Panc1 (cell line): ENCODE measurements around the gene PPL. TPM values are rescaled to one million over a fixed set of nuclear protein-coding genes. Genes with fewer than 3 reads are reported as not detected.
"Not testable (repeated sequence)": the region's sequence is repeated elsewhere in the genome, so short reads cannot be mapped to it uniquely, and the experiment has no call there.

Source experiments
- ATAC-seq: fragments of 200-7000 bp; cut with Tn5 transposase; 2 replicates; pipeline ENCODE4 v1.9.1; 2020; ENCODE audit warnings: mild to moderate bottlenecking, moderate library complexity
- BruUV-seq: library from RNA; stranded (reverse); fragments of 400-500 nt; replicated peaks from 2 replicates; lab custom pipeline; 2021; lab: Mats Ljungman, UMichigan
- CTCF ChIA-PET: fragments of 300-600 bp; sonication (Branson Sonifier 250); formaldehyde crosslinking; loops from one replicate; lab custom pipeline; 2022; ENCODE audit warnings: antibody characterized with exemption; lab: Charles Lee
- POLR2A ChIA-PET: fragments of 300-600 bp; sonication (Branson Sonifier 250); formaldehyde crosslinking; loops from one replicate; lab custom pipeline; 2022; ENCODE audit warnings: antibody characterized with exemption; lab: Charles Lee
- DNase-seq: peaks from one replicate; pipeline ENCODE4 v3.0.0-alpha.2; 2010; ENCODE audit warnings: low read depth, low spot score
- H3K27ac ChIP-seq: 2 replicates; pipeline ENCODE4 v1.5.1; 2011; ENCODE audit warnings: mild to moderate bottlenecking, low read length, inconsistent platforms
- H3K27me3 ChIP-seq: fragments of 200-500 bp; sonication (Bioruptor generic); 2 replicates; pipeline ENCODE4 v1.6.0; 2014; ENCODE audit warnings: low read length, inconsistent platforms; ENCODE audit not compliant: control insufficient read depth, insufficient read depth
- H3K36me3 ChIP-seq: fragments of 200-500 bp; sonication (Bioruptor generic); 2 replicates; pipeline ENCODE4 v1.5.1; 2014; ENCODE audit warnings: inconsistent platforms, mild to moderate bottlenecking, low read length, moderate library complexity; ENCODE audit not compliant: control insufficient read depth, insufficient read depth
- H3K4me1 ChIP-seq: 2 replicates; pipeline ENCODE4 v1.5.1; 2011; ENCODE audit warnings: inconsistent platforms, mild to moderate bottlenecking, low read length, moderate library complexity; ENCODE audit not compliant: control insufficient read depth, insufficient read depth
- H3K4me3 ChIP-seq, 2 experiments: 2 replicates each; pipeline ENCODE4 v1.5.1; 2011 to 2012; ENCODE audit warnings: low read depth in 2 of 2, low read length in 2 of 2, mild to moderate bottlenecking in 2 of 2, inconsistent platforms in 1 of 2, moderate library complexity in 1 of 2
- H3K9me3 ChIP-seq: fragments of 200-500 bp; sonication (Bioruptor generic); 2 replicates; pipeline ENCODE4 v1.5.1; 2014; ENCODE audit warnings: low read depth, mild to moderate bottlenecking, inconsistent platforms, low read length, moderate library complexity; ENCODE audit not compliant: control insufficient read depth, insufficient read depth
- POLR2AphosphoS5 ChIP-seq: IDR thresholded peaks from 2 replicates; pipeline ENCODE4 v1.6.1; 2012; ENCODE audit warnings: mild to moderate bottlenecking, low read depth, low read length, moderate library complexity
- SIN3A ChIP-seq: IDR thresholded peaks from 2 replicates; pipeline ENCODE4 v1.6.1; 2012; ENCODE audit warnings: low read depth, mild to moderate bottlenecking, low read length, moderate library complexity, borderline replicate concordance; ENCODE audit not compliant: insufficient read depth
- TCF7L2 ChIP-seq: IDR thresholded peaks from 2 replicates; pipeline ENCODE4 v1.6.1; 2011; ENCODE audit warnings: mild to moderate bottlenecking, low read depth, low read length, inconsistent platforms
- in situ Hi-C: cut with HindIII; loops from 2 replicates; pipeline ENCODE4 v1.10.0; 2016; ENCODE audit warnings: low sequenced_read_pairs, low pct_unique_long_range_greater_than_20kb
- intact Hi-C: fragments of 100-400 bp; cut with micrococcal nuclease; formaldehyde crosslinking; loops from one replicate; pipeline ENCODE4 v1.10.0; 2022; ENCODE audit not compliant: unreplicated experiment
- total RNA-seq: library from RNA; stranded (reverse); gene quantifications from one replicate; pipeline ENCODE4 v1.2.1, GENCODE V29; 2021; ENCODE audit not compliant: unreplicated experiment
- TF ChIP-seq, protein P1 (sequence below), 2 experiments: IDR thresholded peaks; 2 replicates each; pipeline ENCODE4 v1.6.1; 2011 to 2012; ENCODE audit warnings: low read depth in 2 of 2, control low read depth in 1 of 2, low read length in 1 of 2, mild to moderate bottlenecking in 1 of 2, moderate library complexity in 1 of 2; ENCODE audit not compliant: insufficient read depth in 1 of 2
- TF ChIP-seq, protein P2 (sequence below): fragments of 450-650 bp; IDR thresholded peaks from 2 replicates; pipeline ENCODE4 v1.5.1; 2017; ENCODE audit warnings: mild to moderate bottlenecking

Gene PPL
- total RNA-seq, 1 experiment from 2014 or later, result 89.4 TPM

DNA sequence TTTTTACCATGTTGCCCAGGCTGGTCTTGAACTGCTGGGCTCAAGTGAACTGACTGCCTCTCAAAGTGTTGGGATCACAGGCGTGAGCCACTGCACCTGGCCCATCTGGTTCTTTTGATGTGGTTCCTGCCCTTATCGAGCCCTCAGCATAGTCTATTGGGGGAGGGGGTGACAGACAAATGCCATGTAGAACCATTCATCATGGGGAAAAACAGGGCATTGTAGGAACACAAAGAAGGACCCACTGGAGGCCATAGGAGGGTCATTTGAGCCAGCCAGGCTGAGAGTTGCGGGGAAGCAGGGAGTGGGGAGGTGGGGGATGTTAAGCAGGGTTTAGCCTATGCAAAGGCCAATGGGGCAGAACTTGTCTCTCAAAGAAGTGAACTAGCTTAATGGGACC lies 33.1 kb upstream of the PPL start:
- DNase-seq, result no peak
- Histone ChIP-seq H3K9me3 (no peaks in the 10 kb centered on the region), H3K27me3 (peaks cover 2% of the 10 kb centered on the region; the same call in 1 of the 2 replicates), H3K4me3 (no peak overlapping the region), H3K4me1 (no peaks in the 10 kb centered on the region), H3K27ac (no peak overlapping the region), H3K36me3 (no peaks in the 10 kb centered on the region)
- in situ Hi-C loops (no loop called here), intact Hi-C loops (no loop called here)
- TF ChIP-seq, protein P1, sequence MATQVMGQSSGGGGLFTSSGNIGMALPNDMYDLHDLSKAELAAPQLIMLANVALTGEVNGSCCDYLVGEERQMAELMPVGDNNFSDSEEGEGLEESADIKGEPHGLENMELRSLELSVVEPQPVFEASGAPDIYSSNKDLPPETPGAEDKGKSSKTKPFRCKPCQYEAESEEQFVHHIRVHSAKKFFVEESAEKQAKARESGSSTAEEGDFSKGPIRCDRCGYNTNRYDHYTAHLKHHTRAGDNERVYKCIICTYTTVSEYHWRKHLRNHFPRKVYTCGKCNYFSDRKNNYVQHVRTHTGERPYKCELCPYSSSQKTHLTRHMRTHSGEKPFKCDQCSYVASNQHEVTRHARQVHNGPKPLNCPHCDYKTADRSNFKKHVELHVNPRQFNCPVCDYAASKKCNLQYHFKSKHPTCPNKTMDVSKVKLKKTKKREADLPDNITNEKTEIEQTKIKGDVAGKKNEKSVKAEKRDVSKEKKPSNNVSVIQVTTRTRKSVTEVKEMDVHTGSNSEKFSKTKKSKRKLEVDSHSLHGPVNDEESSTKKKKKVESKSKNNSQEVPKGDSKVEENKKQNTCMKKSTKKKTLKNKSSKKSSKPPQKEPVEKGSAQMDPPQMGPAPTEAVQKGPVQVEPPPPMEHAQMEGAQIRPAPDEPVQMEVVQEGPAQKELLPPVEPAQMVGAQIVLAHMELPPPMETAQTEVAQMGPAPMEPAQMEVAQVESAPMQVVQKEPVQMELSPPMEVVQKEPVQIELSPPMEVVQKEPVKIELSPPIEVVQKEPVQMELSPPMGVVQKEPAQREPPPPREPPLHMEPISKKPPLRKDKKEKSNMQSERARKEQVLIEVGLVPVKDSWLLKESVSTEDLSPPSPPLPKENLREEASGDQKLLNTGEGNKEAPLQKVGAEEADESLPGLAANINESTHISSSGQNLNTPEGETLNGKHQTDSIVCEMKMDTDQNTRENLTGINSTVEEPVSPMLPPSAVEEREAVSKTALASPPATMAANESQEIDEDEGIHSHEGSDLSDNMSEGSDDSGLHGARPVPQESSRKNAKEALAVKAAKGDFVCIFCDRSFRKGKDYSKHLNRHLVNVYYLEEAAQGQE (IDR thresholded peaks at IDR 0.05; ENCODE audit: insufficient read depth in 1 of 2, low read depth in 2 of 2, low read length in 1 of 2), result no peak
- TF ChIP-seq TCF7L2 (no peak), SIN3A (no peak), POLR2AphosphoS5 (no peak)
- TF ChIP-seq, protein P2, sequence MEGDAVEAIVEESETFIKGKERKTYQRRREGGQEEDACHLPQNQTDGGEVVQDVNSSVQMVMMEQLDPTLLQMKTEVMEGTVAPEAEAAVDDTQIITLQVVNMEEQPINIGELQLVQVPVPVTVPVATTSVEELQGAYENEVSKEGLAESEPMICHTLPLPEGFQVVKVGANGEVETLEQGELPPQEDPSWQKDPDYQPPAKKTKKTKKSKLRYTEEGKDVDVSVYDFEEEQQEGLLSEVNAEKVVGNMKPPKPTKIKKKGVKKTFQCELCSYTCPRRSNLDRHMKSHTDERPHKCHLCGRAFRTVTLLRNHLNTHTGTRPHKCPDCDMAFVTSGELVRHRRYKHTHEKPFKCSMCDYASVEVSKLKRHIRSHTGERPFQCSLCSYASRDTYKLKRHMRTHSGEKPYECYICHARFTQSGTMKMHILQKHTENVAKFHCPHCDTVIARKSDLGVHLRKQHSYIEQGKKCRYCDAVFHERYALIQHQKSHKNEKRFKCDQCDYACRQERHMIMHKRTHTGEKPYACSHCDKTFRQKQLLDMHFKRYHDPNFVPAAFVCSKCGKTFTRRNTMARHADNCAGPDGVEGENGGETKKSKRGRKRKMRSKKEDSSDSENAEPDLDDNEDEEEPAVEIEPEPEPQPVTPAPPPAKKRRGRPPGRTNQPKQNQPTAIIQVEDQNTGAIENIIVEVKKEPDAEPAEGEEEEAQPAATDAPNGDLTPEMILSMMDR, result no peak
- ChIA-PET POLR2A (no interaction called here), CTCF (no interaction called here)
- ATAC-seq, result no peak
- BruUV-seq, result no TSS peak

DNA sequence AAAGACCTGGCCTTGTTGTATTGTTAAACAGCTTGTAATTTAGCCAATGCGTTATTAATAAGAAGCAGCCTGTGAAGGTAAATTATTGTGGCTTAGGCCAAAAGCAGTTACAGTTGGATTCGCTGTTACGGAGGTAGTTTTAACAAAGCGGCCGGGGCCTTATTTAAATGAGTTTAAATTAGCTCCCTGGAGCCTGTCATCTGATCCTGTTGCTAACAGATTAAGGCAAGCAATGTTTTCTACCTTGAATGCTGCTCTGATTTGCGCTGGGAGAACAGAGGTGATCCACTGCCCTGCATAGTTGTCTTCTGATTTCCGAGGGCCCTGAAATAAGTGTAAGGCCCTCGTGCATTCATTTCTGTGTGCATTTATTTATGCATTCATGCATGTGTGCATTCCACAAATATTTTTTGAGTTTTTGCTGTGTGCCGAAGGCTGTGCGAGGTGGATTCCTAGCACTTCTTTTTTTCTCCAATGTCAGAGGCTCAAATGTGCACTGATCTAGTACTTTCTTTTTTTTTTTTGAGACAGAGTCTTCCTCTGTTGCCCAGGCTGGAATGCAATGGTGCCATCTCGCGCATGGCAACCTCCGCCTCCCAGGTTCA lies 32.0 kb upstream of the PPL start:
- DNase-seq (no peak), ATAC-seq (no peak)
- no peaks in the 10 kb centered on the region for H3K36me3 ChIP-seq
- no peak overlapping the region for H3K4me3 ChIP-seq
- BruUV-seq, result no TSS peak
- intact Hi-C loops, result no loop called here
- H3K9me3 ChIP-seq, result no peaks in the 10 kb centered on the region
- H3K27me3 ChIP-seq, result peaks cover 2% of the 10 kb centered on the region; the same call in 1 of the 2 replicates
- ChIA-PET POLR2A (no interaction called here), CTCF (no interaction called here)
- H3K4me1 ChIP-seq, result no peaks in the 10 kb centered on the region
- no peak overlapping the region for H3K27ac ChIP-seq
- in situ Hi-C loops, result no loop called here
- no peak for TF ChIP-seq TCF7L2
- TF ChIP-seq SIN3A, result no peak
- TF ChIP-seq, protein P2, result no peak
- TF ChIP-seq, protein P1 (IDR thresholded peaks at IDR 0.05; ENCODE audit: insufficient read depth in 1 of 2, low read depth in 2 of 2, low read length in 1 of 2), result no peak
- TF ChIP-seq POLR2AphosphoS5, result no peak

DNA sequence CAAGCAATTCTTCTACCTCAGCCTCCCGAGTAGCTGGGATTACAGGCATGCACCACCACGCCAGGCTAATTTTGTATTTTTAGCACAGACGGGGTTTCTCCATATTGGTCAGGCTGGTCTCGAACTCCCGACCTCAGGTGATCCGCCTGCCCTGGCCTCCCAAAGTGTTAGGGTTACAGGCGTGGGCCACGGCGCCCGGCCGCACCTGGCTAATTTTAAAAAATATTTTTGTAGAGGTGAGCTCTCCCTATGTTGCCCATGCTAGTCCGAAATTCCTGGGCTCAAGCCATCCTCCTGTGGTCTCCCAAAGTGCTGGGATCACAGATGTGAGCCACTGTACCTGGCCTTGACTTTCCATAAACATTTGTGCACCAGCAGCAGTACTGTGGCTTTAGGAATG lies 31.3 kb upstream of the PPL start:
- DNase-seq, ATAC-seq, H3K27me3 ChIP-seq, H3K36me3 ChIP-seq, in situ Hi-C loops, H3K27ac ChIP-seq, intact Hi-C loops, CTCF ChIA-PET, BruUV-seq, POLR2A ChIA-PET, H3K4me1 ChIP-seq, H3K4me3 ChIP-seq, H3K9me3 ChIP-seq: not testable (repeated sequence)
